ENCODE data around the gene TREM1. TPM values are rescaled to one million over a fixed set of nuclear protein-coding genes. Genes with fewer than 3 reads are reported as not detected.
A peak's percentile ranks its signal among the peaks of the same experiment; 100 is the strongest.

Gene TREM1
- polyA plus RNA-seq, 4 donors: 0.04 to 1.8 (median 1.1) TPM; not detected in 1

GRCh38 chr6:41258196-41258493, 28.3 kb downstream of the TREM1 start:
- DNase-seq (no peak), FAIRE-seq (no peak)
- WGBS, 3 donors: 67 to 100% (median 85%) methylated on average over 1 of the region's 1 CpG
- H3K4me3 ChIP-seq (ENCODE audit: low read depth in 1 of 3, low read length in 3 of 3): no peak overlapping the region
- H3K36me3 ChIP-seq (ENCODE audit: control insufficient read depth in 3 of 3, insufficient read depth in 2 of 3, low read depth in 1 of 3, low read length in 3 of 3): no peaks in the 10 kb centered on the region
- H3K27me3 ChIP-seq (ENCODE audit: control insufficient read depth in 3 of 3, insufficient read depth in 3 of 3, low read length in 3 of 3): no peaks in the 10 kb centered on the region
- no peak overlapping the region for H3K27ac ChIP-seq (ENCODE audit: low read depth in 1 of 3, low read length in 2 of 3)
- H3K4me1 ChIP-seq (ENCODE audit: control insufficient read depth in 3 of 3, insufficient read depth in 2 of 3, low read depth in 1 of 3, low read length in 2 of 3): no peaks in the 10 kb centered on the region
- peaks cover 0 to 11% of the 10 kb centered on the region in 2 donors for H3K9me3 ChIP-seq (ENCODE audit: control insufficient read depth in 2 of 2, insufficient read depth in 1 of 2, low read depth in 1 of 2, low read length in 1 of 2)

DNA sequence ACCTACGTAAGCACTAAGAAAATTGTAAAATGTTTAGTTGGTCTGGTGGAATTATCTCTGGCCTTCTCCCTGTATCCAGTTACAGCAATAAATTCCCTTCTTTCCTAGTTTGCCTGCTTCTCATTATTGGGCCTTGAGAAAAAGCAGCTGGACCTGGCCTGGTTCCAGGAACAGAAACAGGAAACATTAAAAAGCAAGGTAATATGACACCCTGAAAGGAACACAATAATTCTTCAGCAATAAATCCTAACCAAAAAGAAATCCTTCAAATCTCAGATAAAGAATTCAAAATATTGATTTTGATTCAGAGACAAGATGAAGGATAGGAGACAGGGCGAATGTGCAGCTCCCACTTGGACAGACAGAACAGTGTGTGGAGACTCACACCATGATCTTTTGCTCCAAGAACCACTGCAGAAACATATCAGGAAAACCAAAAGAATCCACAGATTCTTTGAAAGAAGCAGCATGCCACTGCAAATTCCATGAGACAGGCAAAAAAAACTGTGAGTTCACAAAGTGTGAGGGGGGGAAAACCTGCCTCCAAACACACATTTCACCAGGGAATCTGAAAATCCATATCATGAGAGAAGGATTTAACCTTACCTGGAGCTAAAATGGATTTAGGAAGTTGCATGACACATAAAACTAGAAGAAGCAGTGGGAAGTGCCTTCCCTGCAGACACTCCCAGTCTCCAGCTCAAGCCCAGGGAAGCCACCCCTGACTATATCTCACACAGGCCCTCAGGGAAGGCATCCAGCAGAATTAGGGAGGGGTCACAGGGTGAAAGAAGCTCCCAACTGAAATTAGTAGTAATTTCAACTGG, 28.9 kb downstream of the TREM1 start:
- 18 to 47% (median 21%) methylated on average over 2 of the region's 2 CpGs for WGBS, 3 donors
- no peak for FAIRE-seq

GRCh38 chr6:41256383-41256782, 30.1 kb downstream of the TREM1 start:
- no peaks in the 10 kb centered on the region for H3K36me3 ChIP-seq (ENCODE audit: control insufficient read depth in 3 of 3, insufficient read depth in 2 of 3, low read depth in 1 of 3, low read length in 3 of 3)
- FAIRE-seq (no peak), DNase-seq (no peak)
- WGBS, 3 donors: 90 to 92% (median 91%) methylated on average over 1 of the region's 1 CpG
- no peak overlapping the region for H3K4me3 ChIP-seq (ENCODE audit: low read depth in 1 of 3, low read length in 3 of 3)
- H3K9me3 ChIP-seq (ENCODE audit: control insufficient read depth in 2 of 2, insufficient read depth in 1 of 2, low read depth in 1 of 2, low read length in 1 of 2): peaks cover 0 to 7% of the 10 kb centered on the region in 2 donors
- peak overlapping the region in 1 of 3 donors; percentile 47 for H3K27ac ChIP-seq (ENCODE audit: low read depth in 1 of 3, low read length in 2 of 3)
- no peaks in the 10 kb centered on the region for H3K4me1 ChIP-seq (ENCODE audit: control insufficient read depth in 3 of 3, insufficient read depth in 2 of 3, low read depth in 1 of 3, low read length in 2 of 3)
- H3K27me3 ChIP-seq (ENCODE audit: control insufficient read depth in 3 of 3, insufficient read depth in 3 of 3, low read length in 3 of 3): peaks cover 0 to 6% (median 0%) of the 10 kb centered on the region in 3 donors

More for the DNA sequence above, 28.9 kb downstream of the TREM1 start:
- no peak overlapping the region for H3K27ac ChIP-seq (ENCODE audit: low read depth in 1 of 3, low read length in 2 of 3)
- no peaks in the 10 kb centered on the region for H3K36me3 ChIP-seq (ENCODE audit: control insufficient read depth in 3 of 3, insufficient read depth in 2 of 3, low read depth in 1 of 3, low read length in 3 of 3)
- H3K9me3 ChIP-seq (ENCODE audit: control insufficient read depth in 2 of 2, insufficient read depth in 1 of 2, low read depth in 1 of 2, low read length in 1 of 2): peaks cover 0 to 11% of the 10 kb centered on the region in 2 donors
- H3K4me1 ChIP-seq (ENCODE audit: control insufficient read depth in 3 of 3, insufficient read depth in 2 of 3, low read depth in 1 of 3, low read length in 2 of 3): no peaks in the 10 kb centered on the region
- H3K4me3 ChIP-seq (ENCODE audit: low read depth in 1 of 3, low read length in 3 of 3): no peak overlapping the region
- peak; percentile 13 to 35 for DNase-seq
- H3K27me3 ChIP-seq (ENCODE audit: control insufficient read depth in 3 of 3, insufficient read depth in 3 of 3, low read length in 3 of 3): peaks cover 0 to 4% (median 0%) of the 10 kb centered on the region in 3 donors

DNA sequence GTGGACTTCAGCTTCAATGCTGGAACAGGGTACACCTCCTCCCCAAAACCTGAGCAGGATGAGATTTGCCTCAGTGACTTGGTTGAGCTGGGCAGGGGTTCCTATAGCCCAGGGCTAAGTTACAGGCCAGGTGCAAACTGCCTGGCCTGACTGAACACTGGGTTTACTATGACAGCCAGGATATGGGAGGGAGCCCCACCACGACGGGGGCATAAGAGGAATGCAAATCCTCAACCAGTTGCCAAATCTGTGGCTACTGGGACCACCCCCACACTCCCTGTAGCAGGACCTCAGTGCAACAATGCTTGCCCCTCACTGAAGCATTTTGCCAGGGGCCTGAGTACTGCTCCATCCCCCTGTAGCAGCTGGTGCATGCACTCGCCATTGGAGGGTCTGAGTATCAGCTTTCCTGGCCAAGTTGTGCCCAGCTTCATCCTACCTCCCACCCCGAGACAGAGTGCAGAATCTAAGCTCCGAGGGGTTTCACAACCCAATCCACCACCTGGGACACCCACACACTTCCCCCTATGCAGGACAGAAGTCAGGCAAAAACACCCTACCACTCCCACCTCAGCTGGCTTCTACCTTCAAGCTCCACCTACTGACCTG, 30.7 kb downstream of the TREM1 start:
- peak overlapping the region in 1 of 3 donors; percentile 47 for H3K27ac ChIP-seq (ENCODE audit: low read depth in 1 of 3, low read length in 2 of 3)
- H3K9me3 ChIP-seq (ENCODE audit: control insufficient read depth in 2 of 2, insufficient read depth in 1 of 2, low read depth in 1 of 2, low read length in 1 of 2): peaks cover 0 to 7% of the 10 kb centered on the region in 2 donors
- 72 to 88% (median 75%) methylated on average over 5 of the region's 5 CpGs for WGBS, 3 donors
- DNase-seq (no peak), FAIRE-seq (no peak)
- H3K4me1 ChIP-seq (ENCODE audit: control insufficient read depth in 3 of 3, insufficient read depth in 2 of 3, low read depth in 1 of 3, low read length in 2 of 3): no peaks in the 10 kb centered on the region
- H3K4me3 ChIP-seq (ENCODE audit: low read depth in 1 of 3, low read length in 3 of 3): no peak overlapping the region
- no peaks in the 10 kb centered on the region for H3K36me3 ChIP-seq (ENCODE audit: control insufficient read depth in 3 of 3, insufficient read depth in 2 of 3, low read depth in 1 of 3, low read length in 3 of 3)
- peaks cover 0 to 6% (median 0%) of the 10 kb centered on the region in 3 donors for H3K27me3 ChIP-seq (ENCODE audit: control insufficient read depth in 3 of 3, insufficient read depth in 3 of 3, low read length in 3 of 3)

GRCh38 chr6:41255110-41255509, 31.4 kb downstream of the TREM1 start:
- DNase-seq: no peak
- peak overlapping the region in 1 of 3 donors; percentile 14 for H3K27ac ChIP-seq (ENCODE audit: low read depth in 1 of 3, low read length in 2 of 3)
- H3K4me1 ChIP-seq (ENCODE audit: control insufficient read depth in 3 of 3, insufficient read depth in 2 of 3, low read depth in 1 of 3, low read length in 2 of 3): no peaks in the 10 kb centered on the region
- peaks cover 0 to 7% of the 10 kb centered on the region in 2 donors for H3K9me3 ChIP-seq (ENCODE audit: control insufficient read depth in 2 of 2, insufficient read depth in 1 of 2, low read depth in 1 of 2, low read length in 1 of 2)
- no peak overlapping the region for H3K4me3 ChIP-seq (ENCODE audit: low read depth in 1 of 3, low read length in 3 of 3)
- FAIRE-seq: no peak
- H3K27me3 ChIP-seq (ENCODE audit: control insufficient read depth in 3 of 3, insufficient read depth in 3 of 3, low read length in 3 of 3): peaks cover 0 to 6% (median 0%) of the 10 kb centered on the region in 3 donors
- H3K36me3 ChIP-seq (ENCODE audit: control insufficient read depth in 3 of 3, insufficient read depth in 2 of 3, low read depth in 1 of 3, low read length in 3 of 3): no peaks in the 10 kb centered on the region

DNA sequence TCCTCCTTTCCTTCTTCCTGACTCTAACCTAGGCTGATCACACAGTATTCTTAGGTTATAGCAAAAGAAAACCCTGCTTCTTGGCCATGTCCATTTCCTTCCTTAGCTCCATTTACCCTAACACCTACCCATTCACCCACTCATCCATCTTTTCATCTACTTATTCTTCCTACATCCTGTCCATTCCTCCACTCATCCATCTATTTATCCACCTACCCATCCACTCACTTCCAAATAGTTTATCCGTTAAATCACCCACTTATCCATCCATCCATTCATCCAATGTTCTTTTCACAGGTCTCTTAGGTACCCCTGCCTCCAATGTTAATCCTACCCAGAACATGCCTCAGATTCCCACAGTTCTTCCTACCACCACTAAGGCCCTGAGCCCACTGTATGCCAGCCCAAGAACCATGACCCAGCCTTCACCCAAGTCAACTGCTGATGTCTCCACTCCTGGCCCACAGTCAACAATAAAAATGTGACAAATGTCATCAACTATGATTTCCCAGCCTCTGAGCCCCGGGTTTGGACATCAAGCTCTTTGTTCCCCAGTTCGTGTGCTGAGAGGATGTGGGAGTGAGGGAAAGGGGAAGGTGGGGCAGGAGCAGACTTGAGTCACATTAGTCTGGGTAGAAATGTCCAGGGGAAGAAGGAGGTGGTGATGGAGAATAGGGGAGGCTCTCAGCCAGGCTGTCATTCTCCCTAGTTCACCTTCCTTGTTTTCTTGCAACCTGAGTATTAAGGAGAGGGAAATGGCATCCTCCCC, 33.9 kb downstream of the TREM1 start:
- Histone ChIP-seq H3K4me1 (ENCODE audit: control insufficient read depth in 3 of 3, insufficient read depth in 2 of 3, low read depth in 1 of 3, low read length in 2 of 3) (no peaks in the 10 kb centered on the region), H3K27ac (ENCODE audit: low read depth in 1 of 3, low read length in 2 of 3) (no peak overlapping the region), H3K4me3 (ENCODE audit: low read depth in 1 of 3, low read length in 3 of 3) (no peak overlapping the region), H3K9me3 (ENCODE audit: control insufficient read depth in 2 of 2, insufficient read depth in 1 of 2, low read depth in 1 of 2, low read length in 1 of 2) (no peaks in the 10 kb centered on the region), H3K36me3 (ENCODE audit: control insufficient read depth in 3 of 3, insufficient read depth in 2 of 3, low read depth in 1 of 3, low read length in 3 of 3) (no peaks in the 10 kb centered on the region), H3K27me3 (ENCODE audit: control insufficient read depth in 3 of 3, insufficient read depth in 3 of 3, low read length in 3 of 3) (peaks cover 0 to 6% (median 0%) of the 10 kb centered on the region in 3 donors)
- FAIRE-seq (no peak), DNase-seq (no peak)
- WGBS, 3 donors: 66 to 71% (median 68%) methylated on average over 3 of the region's 3 CpGs

DNA sequence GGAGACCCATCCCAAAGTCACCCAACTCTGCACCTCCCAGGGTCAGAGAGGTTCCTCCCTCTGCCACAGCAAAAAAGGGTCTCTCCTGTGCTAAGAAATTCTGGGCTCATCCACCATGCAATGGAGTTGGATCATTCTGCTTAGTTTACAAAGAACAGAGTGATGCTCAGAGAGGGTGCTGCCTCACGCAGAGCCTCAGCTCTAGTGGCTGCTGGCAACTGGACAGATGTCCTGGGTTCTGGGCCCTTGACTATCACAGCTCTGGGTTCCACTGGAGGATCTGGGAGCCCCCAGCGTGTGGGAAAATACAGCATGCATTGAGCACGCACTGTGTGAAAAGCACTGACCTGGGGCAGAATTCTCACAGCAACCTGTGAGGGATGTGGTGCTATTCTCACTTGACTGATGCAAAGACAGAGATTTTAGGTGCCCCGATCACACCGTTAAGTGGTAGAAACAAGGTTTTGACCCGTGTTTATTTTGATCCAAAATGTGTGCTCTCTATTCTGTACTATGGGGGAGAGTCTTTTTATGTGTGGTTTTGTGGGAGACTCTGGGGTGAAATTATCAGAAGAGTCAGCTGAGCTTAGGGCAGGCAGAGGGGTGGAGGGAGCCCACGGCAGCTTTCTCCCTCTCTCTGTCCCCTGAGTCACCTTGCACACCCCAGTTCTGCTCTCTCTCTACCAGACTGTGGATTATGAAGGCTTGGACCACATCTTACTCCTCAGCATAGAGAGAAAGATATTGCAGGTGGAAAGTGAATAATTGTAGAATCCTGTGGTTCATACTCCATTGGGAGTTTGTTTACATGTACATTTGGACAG, 38.4 kb downstream of the TREM1 start:
- DNase-seq: no peak
- WGBS, 3 donors: 72 to 76% (median 75%) methylated on average over 7 of the region's 7 CpGs
- H3K36me3 ChIP-seq (ENCODE audit: control insufficient read depth in 3 of 3, insufficient read depth in 2 of 3, low read depth in 1 of 3, low read length in 3 of 3): no peaks in the 10 kb centered on the region
- H3K4me3 ChIP-seq (ENCODE audit: low read depth in 1 of 3, low read length in 3 of 3): no peak overlapping the region
- no peak overlapping the region for H3K27ac ChIP-seq (ENCODE audit: low read depth in 1 of 3, low read length in 2 of 3)
- FAIRE-seq: no peak
- peaks cover 0 to 7% (median 0%) of the 10 kb centered on the region in 3 donors for H3K27me3 ChIP-seq (ENCODE audit: control insufficient read depth in 3 of 3, insufficient read depth in 3 of 3, low read length in 3 of 3)
- no peaks in the 10 kb centered on the region for H3K4me1 ChIP-seq (ENCODE audit: control insufficient read depth in 3 of 3, insufficient read depth in 2 of 3, low read depth in 1 of 3, low read length in 2 of 3)
- H3K9me3 ChIP-seq (ENCODE audit: control insufficient read depth in 2 of 2, insufficient read depth in 1 of 2, low read depth in 1 of 2, low read length in 1 of 2): no peaks in the 10 kb centered on the region
